K562 (cell line): ENCODE measurements around the gene ARHGAP18. TPM values are rescaled to one million over a fixed set of nuclear protein-coding genes. Genes with fewer than 3 reads are reported as not detected.

ENCODE experiments used
- ATF1 ChIP-seq, 2 experiments: fragments of 450-650 bp in 1 of 2; IDR thresholded peaks; 2 replicates each; pipeline ENCODE4 v1.6.1; 2016; ENCODE audit warnings: missing compliant biosample characterization in 1 of 2, missing genetic modification characterization in 1 of 2
- CBFA2T3 ChIP-seq: fragments of 450-650 bp; IDR thresholded peaks from 2 replicates; pipeline ENCODE4 v1.6.1; 2017
- GATAD2A ChIP-seq: fragments of 450-650 bp; IDR thresholded peaks from 2 replicates; pipeline ENCODE4 v1.6.1; 2017
- HNRNPLL ChIP-seq: fragments of 200-400 bp; formaldehyde crosslinking; IDR thresholded peaks from 2 replicates; pipeline ENCODE4 v1.6.1; 2017; ENCODE audit warnings: low read length, low read depth, mild to moderate bottlenecking; ENCODE audit not compliant: poor library complexity, severe bottlenecking
- NFRKB ChIP-seq: fragments of 450-650 bp; IDR thresholded peaks from 2 replicates; pipeline ENCODE4 v1.6.1; 2016; ENCODE audit warnings: low read depth
- PRMT5 ChIP-seq: sonication (generic); formaldehyde crosslinking; IDR thresholded peaks from 2 replicates; pipeline ENCODE4 v1.5.0; 2020; ENCODE audit warnings: missing genetic modification reagents
- RBM25 ChIP-seq: fragments of 200-400 bp; formaldehyde crosslinking; IDR thresholded peaks from 2 replicates; pipeline ENCODE4 v1.6.1; 2018; ENCODE audit warnings: low read length, low read depth, moderate library complexity; ENCODE audit not compliant: severe bottlenecking
- RNF2 ChIP-seq: sonication (generic); IDR thresholded peaks from 2 replicates; pipeline ENCODE4 v1.6.1; 2016
- SIN3A ChIP-seq, 2 experiments: fragments of 150-350 bp in 1 of 2; IDR thresholded peaks; 2 replicates each; pipeline ENCODE4 v1.6.1; 2011 to 2016; ENCODE audit warnings: borderline replicate concordance in 2 of 2, low read depth in 2 of 2, low read length in 2 of 2, mild to moderate bottlenecking in 2 of 2, moderate library complexity in 2 of 2; ENCODE audit not compliant: control insufficient read depth in 1 of 2
- ZNF124 ChIP-seq: sonication (generic); formaldehyde crosslinking; IDR thresholded peaks from 2 replicates; pipeline ENCODE4 v1.8.1; 2022; ENCODE audit warnings: missing genetic modification reagents
- ZNF3 ChIP-seq: fragments of 250-450 bp; sonication (Bioruptor Pico); IDR thresholded peaks from 2 replicates; pipeline ENCODE4 v1.5.0; 2021; ENCODE audit warnings: mild to moderate bottlenecking, moderate library complexity
- ZNF584 ChIP-seq: fragments of 200-800 bp; sonication (Bioruptor generic); IDR thresholded peaks from 2 replicates; pipeline ENCODE4 v1.6.1; 2016; ENCODE audit warnings: low read depth, mild to moderate bottlenecking, missing genetic modification characterization, missing compliant biosample characterization
- polyA plus RNA-seq, 8 experiments: library from polyadenylated mRNA; depleted of rRNA in 4 of 8; stranded (reverse) in 5 of 8; unstranded in 3 of 8; fragments of >200 nt; fragmentation: Nextera tagmentation in 2 of 8; fragmentation: Illumina TruSeq in 1 of 8; extraction: Ambion mirVana in 2 of 8; extraction: Trizol in 1 of 8; gene quantifications; 2 replicates each; pipeline versions ENCODE4 v1.2.1 to v1.2.3, GENCODE V29; 2011 to 2014; ENCODE audit warnings: inconsistent platforms in 1 of 8, missing spikeins in 1 of 8
- total RNA-seq, 7 experiments: library from RNA; depleted of rRNA in 6 of 7; stranded (reverse); fragments of >200 nt in 6 of 7; fragmentation: Illumina TruSeq in 2 of 7; extraction: Trizol in 2 of 7; gene quantifications; 2 replicates each; pipeline versions ENCODE4 v1.2.1 to v1.2.3, GENCODE V29; 2011 to 2021; ENCODE audit warnings: low replicate concordance in 1 of 7
- TF ChIP-seq, protein P1 (sequence below): fragments of 200-800 bp; sonication (Bioruptor generic); IDR thresholded peaks from 2 replicates; pipeline ENCODE4 v1.6.1; 2017; ENCODE audit warnings: missing genetic modification characterization, missing compliant biosample characterization
- TF ChIP-seq, protein P2 (sequence below): fragments of 200-600 bp; sonication (generic); IDR thresholded peaks from one replicate; pipeline ENCODE4 v1.6.1; 2012; ENCODE audit warnings: mild to moderate bottlenecking, low read depth, low read length, inconsistent platforms

ARHGAP18 gene
- total and polyA plus RNA-seq, 9 of the 15 experiments (the other 6 are each of a cell fraction or from before 2014, with no cell fraction given), result 13.3 to 29.7 (median 21.1) TPM

DNA sequence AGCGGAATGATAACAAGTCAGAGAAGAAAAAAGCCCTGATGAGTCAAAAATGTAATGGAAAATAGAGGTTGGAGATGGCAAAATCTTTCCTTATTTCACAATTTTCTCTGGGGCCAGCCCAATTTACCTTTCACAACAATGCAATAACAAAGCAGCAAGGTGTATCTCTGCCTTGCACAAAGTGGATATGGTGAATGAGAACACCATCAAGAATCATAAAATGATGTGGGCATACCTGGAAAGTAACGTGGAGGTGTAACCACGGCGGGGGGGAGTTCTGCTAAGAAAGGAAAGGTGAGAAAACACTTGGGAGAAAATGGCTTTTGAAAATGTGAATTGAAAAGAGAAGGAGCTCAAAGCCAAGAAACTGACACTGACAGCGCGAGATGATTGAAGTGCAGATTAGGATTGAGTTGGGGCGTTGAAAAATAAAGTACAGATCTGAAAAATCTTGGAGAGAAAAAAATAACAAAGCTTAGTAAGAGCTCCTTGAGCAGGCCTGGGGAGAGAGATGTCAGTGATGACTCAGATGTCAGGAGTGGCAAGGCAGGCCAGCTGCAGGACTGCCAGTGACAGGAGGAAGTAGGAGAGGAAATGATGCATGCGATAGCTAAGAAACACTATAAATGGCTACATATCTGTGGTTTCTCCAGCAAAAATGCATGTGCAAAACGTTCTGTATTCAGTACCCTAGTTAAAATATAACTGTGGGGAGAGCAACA lies 26.2 kb downstream of the ARHGAP18 start (continued):
- TF ChIP-seq, protein P1, sequence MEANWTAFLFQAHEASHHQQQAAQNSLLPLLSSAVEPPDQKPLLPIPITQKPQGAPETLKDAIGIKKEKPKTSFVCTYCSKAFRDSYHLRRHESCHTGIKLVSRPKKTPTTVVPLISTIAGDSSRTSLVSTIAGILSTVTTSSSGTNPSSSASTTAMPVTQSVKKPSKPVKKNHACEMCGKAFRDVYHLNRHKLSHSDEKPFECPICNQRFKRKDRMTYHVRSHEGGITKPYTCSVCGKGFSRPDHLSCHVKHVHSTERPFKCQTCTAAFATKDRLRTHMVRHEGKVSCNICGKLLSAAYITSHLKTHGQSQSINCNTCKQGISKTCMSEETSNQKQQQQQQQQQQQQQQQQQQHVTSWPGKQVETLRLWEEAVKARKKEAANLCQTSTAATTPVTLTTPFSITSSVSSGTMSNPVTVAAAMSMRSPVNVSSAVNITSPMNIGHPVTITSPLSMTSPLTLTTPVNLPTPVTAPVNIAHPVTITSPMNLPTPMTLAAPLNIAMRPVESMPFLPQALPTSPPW (CRISPR knock-in tag), result no peak
- TF ChIP-seq HNRNPLL, result no peak
- TF ChIP-seq, protein P2, sequence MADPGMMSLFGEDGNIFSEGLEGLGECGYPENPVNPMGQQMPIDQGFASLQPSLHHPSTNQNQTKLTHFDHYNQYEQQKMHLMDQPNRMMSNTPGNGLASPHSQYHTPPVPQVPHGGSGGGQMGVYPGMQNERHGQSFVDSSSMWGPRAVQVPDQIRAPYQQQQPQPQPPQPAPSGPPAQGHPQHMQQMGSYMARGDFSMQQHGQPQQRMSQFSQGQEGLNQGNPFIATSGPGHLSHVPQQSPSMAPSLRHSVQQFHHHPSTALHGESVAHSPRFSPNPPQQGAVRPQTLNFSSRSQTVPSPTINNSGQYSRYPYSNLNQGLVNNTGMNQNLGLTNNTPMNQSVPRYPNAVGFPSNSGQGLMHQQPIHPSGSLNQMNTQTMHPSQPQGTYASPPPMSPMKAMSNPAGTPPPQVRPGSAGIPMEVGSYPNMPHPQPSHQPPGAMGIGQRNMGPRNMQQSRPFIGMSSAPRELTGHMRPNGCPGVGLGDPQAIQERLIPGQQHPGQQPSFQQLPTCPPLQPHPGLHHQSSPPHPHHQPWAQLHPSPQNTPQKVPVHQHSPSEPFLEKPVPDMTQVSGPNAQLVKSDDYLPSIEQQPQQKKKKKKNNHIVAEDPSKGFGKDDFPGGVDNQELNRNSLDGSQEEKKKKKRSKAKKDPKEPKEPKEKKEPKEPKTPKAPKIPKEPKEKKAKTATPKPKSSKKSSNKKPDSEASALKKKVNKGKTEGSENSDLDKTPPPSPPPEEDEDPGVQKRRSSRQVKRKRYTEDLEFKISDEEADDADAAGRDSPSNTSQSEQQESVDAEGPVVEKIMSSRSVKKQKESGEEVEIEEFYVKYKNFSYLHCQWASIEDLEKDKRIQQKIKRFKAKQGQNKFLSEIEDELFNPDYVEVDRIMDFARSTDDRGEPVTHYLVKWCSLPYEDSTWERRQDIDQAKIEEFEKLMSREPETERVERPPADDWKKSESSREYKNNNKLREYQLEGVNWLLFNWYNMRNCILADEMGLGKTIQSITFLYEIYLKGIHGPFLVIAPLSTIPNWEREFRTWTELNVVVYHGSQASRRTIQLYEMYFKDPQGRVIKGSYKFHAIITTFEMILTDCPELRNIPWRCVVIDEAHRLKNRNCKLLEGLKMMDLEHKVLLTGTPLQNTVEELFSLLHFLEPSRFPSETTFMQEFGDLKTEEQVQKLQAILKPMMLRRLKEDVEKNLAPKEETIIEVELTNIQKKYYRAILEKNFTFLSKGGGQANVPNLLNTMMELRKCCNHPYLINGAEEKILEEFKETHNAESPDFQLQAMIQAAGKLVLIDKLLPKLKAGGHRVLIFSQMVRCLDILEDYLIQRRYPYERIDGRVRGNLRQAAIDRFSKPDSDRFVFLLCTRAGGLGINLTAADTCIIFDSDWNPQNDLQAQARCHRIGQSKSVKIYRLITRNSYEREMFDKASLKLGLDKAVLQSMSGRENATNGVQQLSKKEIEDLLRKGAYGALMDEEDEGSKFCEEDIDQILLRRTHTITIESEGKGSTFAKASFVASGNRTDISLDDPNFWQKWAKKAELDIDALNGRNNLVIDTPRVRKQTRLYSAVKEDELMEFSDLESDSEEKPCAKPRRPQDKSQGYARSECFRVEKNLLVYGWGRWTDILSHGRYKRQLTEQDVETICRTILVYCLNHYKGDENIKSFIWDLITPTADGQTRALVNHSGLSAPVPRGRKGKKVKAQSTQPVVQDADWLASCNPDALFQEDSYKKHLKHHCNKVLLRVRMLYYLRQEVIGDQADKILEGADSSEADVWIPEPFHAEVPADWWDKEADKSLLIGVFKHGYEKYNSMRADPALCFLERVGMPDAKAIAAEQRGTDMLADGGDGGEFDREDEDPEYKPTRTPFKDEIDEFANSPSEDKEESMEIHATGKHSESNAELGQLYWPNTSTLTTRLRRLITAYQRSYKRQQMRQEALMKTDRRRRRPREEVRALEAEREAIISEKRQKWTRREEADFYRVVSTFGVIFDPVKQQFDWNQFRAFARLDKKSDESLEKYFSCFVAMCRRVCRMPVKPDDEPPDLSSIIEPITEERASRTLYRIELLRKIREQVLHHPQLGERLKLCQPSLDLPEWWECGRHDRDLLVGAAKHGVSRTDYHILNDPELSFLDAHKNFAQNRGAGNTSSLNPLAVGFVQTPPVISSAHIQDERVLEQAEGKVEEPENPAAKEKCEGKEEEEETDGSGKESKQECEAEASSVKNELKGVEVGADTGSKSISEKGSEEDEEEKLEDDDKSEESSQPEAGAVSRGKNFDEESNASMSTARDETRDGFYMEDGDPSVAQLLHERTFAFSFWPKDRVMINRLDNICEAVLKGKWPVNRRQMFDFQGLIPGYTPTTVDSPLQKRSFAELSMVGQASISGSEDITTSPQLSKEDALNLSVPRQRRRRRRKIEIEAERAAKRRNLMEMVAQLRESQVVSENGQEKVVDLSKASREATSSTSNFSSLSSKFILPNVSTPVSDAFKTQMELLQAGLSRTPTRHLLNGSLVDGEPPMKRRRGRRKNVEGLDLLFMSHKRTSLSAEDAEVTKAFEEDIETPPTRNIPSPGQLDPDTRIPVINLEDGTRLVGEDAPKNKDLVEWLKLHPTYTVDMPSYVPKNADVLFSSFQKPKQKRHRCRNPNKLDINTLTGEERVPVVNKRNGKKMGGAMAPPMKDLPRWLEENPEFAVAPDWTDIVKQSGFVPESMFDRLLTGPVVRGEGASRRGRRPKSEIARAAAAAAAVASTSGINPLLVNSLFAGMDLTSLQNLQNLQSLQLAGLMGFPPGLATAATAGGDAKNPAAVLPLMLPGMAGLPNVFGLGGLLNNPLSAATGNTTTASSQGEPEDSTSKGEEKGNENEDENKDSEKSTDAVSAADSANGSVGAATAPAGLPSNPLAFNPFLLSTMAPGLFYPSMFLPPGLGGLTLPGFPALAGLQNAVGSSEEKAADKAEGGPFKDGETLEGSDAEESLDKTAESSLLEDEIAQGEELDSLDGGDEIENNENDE, result no peak
- no peak for TF ChIP-seq ZNF3
- no peak for TF ChIP-seq PRMT5
- TF ChIP-seq ATF1 (CRISPR knock-in tag; IDR thresholded peaks at IDR 0.05), result no peak
- TF ChIP-seq ATF1 (tag; IDR thresholded peaks at IDR 0.05), result peak; percentile 78
- peak; percentile 94 for TF ChIP-seq CBFA2T3
- TF ChIP-seq GATAD2A, result peak; percentile 29; the same call in 1 of the 2 replicates
- peak; percentile 56; the same call in 1 of the 2 replicates for TF ChIP-seq NFRKB
- TF ChIP-seq SIN3A (IDR thresholded peaks at IDR 0.05; ENCODE audit: borderline replicate concordance in 2 of 2, control insufficient read depth in 1 of 2, low read depth in 2 of 2, low read length in 2 of 2), result peak; percentile 67 to 76; a peak in 2 of 4 replicates
- TF ChIP-seq RNF2, result peak; percentile 82
- peak; percentile 22; the same call in 1 of the 2 replicates for TF ChIP-seq ZNF584
- no peak for TF ChIP-seq ZNF124
- TF ChIP-seq RBM25, result no peak
